HAP-1 (cell line): ENCODE data around the gene GLT1D1.

Experiments
- DNase-seq, 2 experiments: peaks; one replicate each; pipeline ENCODE4 v3.0.0-alpha.2; 2016 to 2020; ENCODE audit warnings: low spot score in 2 of 2
- H3K27me3 ChIP-seq: fragments of 250-450 bp; sonication (Bioruptor Pico); 2 replicates; pipeline ENCODE4 v1.5.1; 2020; ENCODE audit warnings: low read depth, mild to moderate bottlenecking, moderate library complexity
- H3K36me3 ChIP-seq: fragments of 250-450 bp; sonication (Bioruptor Pico); replicated peaks from 2 replicates; pipeline ENCODE4 v1.5.1; 2020; ENCODE audit warnings: mild to moderate bottlenecking
- H3K4me1 ChIP-seq: fragments of 250-450 bp; sonication (Bioruptor Pico); 2 replicates; pipeline ENCODE4 v1.5.1; 2020; ENCODE audit warnings: mild to moderate bottlenecking
- H3K4me3 ChIP-seq: fragments of 250-450 bp; sonication (Bioruptor Pico); 2 replicates; pipeline ENCODE4 v1.5.1; 2020; ENCODE audit warnings: mild to moderate bottlenecking, moderate library complexity
- H3K9me3 ChIP-seq: fragments of 250-450 bp; sonication (Bioruptor Pico); 2 replicates; pipeline ENCODE4 v1.5.1; 2020; ENCODE audit warnings: mild to moderate bottlenecking, moderate library complexity
- in situ Hi-C: fragments of 300-500 bp; cut with MboI; formaldehyde crosslinking; loops from 3 replicates; pipeline ENCODE4 v1.14.3; 2020; ENCODE audit warnings: low sequenced_read_pairs, inconsistent platforms, mixed read lengths

Gene GLT1D1

DNA sequence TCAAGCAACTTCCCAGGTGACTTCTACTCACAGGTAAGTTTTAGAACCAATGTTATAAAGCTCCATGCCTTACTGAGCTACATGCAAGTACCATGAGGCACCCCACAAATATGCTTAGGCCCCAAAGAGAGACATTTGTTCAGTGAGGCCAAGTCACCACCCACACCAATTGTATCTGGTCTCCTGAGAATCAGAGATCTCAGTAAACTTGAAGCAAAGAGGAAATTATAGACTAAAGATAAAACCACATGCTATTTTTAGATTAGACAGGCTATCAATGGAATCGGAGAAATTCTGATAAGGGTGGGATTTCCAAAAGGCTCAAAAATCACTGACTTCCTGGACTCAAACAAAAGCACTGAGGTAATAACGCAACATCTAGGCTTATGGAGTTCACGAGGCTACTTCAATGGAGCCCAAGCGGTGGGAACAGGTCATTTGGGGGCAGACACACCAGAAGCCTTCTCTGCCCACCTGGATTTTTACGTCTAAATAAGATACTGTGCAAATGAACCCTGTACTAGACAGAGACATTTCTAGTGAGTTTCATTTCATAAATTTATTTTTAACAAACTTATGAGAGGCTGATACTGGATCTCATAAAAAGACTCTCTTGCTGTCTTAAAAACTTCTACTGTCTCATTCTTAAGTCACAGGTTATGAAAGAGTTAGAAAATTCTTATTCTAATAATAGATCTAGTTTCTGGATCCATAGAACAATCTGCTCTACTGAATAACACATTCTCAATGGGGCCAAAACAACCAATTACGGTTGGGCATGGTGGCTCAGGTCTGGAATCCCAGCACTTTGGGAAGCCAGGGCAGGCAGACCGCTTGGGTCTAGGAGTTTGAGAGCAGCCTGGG, 37.3 kb upstream of the GLT1D1 start:
- no peak overlapping the region for H3K4me3 ChIP-seq
- H3K4me1 ChIP-seq: peaks cover 9% of the 10 kb centered on the region
- H3K27me3 ChIP-seq: no peaks in the 10 kb centered on the region
- no peak for DNase-seq
- in situ Hi-C loops: no loop called here
- H3K9me3 ChIP-seq: no peaks in the 10 kb centered on the region
- peaks cover 37% of the 10 kb centered on the region for H3K36me3 ChIP-seq

- Histone ChIP-seq H3K4me3 (no peak overlapping the region), H3K27me3 (no peaks in the 10 kb centered on the region), H3K36me3 (peaks cover 40% of the 10 kb centered on the region), H3K9me3 (no peaks in the 10 kb centered on the region), H3K4me1 (peaks cover 5% of the 10 kb centered on the region)
- in situ Hi-C loops: no loop called here
- no peak for DNase-seq
Observed at GRCh38 chr12:128816643-128816920, 36.7 kb upstream of the GLT1D1 start.

- H3K4me1 ChIP-seq: no peaks in the 10 kb centered on the region
- H3K36me3 ChIP-seq: peaks cover 40% of the 10 kb centered on the region
- H3K27me3 ChIP-seq: no peaks in the 10 kb centered on the region
- DNase-seq: no peak
- H3K4me3 ChIP-seq: no peak overlapping the region
- no peaks in the 10 kb centered on the region for H3K9me3 ChIP-seq
- in situ Hi-C loops: no loop called here
Observed at GRCh38 chr12:128817111-128818015, 35.9 kb upstream of the GLT1D1 start.

GRCh38 chr12:128818065-128819022, 34.9 kb upstream of the GLT1D1 start:
- in situ Hi-C loops: no loop called here
- Histone ChIP-seq H3K9me3 (no peaks in the 10 kb centered on the region), H3K4me1 (no peaks in the 10 kb centered on the region), H3K27me3 (no peaks in the 10 kb centered on the region), H3K4me3 (no peak overlapping the region), H3K36me3 (peaks cover 34% of the 10 kb centered on the region)
- DNase-seq: no peak

DNA sequence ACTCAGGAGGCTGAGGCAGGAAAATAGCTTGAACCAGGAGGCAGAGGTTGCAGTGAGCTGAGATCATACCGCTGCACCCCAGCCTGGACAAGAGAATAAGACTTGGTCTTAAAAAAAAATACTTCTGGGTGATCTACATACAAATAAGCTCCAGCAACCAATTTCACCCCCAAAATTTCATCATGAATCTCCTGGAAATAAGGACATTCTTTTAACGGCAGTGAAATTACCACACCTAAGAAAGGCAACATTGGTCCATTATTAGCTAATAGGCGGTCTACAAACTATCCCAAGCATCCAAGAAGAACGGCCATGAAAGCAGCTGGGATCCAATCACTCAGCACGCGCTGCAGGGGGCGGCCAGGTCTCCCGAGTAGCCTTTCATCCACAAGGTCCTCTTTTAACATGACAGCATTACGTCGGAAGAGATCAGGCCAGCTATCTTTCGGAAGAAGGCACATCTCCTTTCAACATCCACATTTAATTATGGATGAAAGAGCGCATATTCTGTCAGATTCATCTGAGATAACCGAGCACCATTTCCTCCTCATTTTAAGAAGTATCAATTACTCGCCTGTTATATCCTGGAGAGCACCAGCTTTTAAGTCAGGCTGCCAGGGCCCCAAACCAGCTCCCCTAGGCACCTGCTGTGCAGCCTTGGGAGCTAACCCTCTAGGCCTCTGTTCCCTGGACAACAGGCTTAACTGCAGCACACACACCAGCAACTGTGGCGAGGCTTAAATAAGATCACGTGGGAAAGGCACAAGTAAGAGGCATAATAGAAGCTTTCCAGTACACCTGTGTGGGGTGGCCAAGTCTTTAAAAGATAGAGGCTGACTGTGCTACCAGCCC, 33.8 kb upstream of the GLT1D1 start:
- H3K4me1 ChIP-seq: no peaks in the 10 kb centered on the region
- no peak for DNase-seq
- peaks cover 25% of the 10 kb centered on the region for H3K36me3 ChIP-seq
- in situ Hi-C loops: no loop called here
- H3K9me3 ChIP-seq: no peaks in the 10 kb centered on the region
- H3K27me3 ChIP-seq: no peaks in the 10 kb centered on the region
- H3K4me3 ChIP-seq: no peak overlapping the region

DNA sequence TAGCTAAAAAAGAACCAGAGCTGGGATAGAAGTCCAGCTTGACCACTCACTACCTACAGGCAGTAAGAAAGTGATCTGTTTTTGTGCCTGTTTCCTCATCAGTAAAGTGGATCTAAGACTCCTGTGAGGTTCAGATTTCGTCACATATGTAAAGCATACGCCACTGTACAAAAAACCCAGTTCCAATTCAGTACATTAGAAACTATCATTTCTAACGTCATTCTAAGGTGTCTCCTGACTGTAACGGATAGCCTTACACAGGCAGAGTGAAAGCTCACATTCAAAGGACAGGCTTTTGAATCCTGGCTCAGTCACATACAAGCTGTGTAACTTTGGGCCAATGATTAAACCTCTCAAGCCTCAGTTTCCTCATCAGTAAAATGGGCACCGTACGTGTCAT, 33.0 kb upstream of the GLT1D1 start:
- Histone ChIP-seq H3K4me1 (no peaks in the 10 kb centered on the region), H3K9me3 (no peaks in the 10 kb centered on the region), H3K27me3 (no peaks in the 10 kb centered on the region), H3K4me3 (no peak overlapping the region), H3K36me3 (peaks cover 18% of the 10 kb centered on the region)
- in situ Hi-C loops: no loop called here
- no peak for DNase-seq

DNA sequence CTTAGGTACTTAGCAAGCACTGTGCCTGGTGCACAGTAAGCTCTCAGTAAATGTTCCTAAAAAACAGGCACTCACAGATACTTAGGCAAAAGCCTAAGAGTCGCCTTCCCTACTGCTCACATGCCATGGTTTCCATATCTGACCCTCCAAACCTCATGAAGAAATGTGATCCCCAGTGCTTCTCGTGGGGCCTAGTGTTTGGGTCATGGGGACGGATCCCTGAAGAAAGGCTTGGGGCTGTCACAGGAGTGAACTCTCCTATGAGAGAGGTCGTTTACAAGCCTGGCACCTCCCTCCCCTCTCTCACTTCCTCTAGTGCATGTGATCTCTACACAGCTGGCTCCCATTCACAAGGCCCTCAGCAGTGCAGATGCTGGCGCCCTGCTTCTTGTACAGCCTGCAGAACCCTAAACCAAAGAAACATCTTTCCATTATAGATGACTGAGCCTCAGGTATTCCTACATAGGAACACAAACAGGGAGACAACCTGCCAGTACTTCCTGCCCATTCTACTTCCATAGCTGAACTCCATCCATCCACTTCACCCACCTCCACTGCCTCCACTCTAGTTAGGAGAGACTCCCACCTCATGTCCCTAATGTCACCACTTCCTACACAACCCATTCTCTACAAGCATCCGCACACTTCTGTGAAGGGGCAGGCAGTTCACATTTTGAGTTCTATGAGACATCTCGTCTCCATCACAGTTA, 32.4 kb upstream of the GLT1D1 start:
- no peaks in the 10 kb centered on the region for H3K27me3 ChIP-seq
- H3K9me3 ChIP-seq: no peaks in the 10 kb centered on the region
- H3K4me3 ChIP-seq: no peak overlapping the region
- H3K4me1 ChIP-seq: no peaks in the 10 kb centered on the region
- in situ Hi-C loops: no loop called here
- peaks cover 17% of the 10 kb centered on the region for H3K36me3 ChIP-seq
- DNase-seq: no peak

- DNase-seq: peak; percentile 8 to 48
- Histone ChIP-seq H3K36me3 (peaks cover 17% of the 10 kb centered on the region), H3K27me3 (no peaks in the 10 kb centered on the region), H3K4me1 (no peaks in the 10 kb centered on the region), H3K4me3 (peak overlapping the region; percentile 75), H3K9me3 (no peaks in the 10 kb centered on the region)
- in situ Hi-C loops: no loop called here
Observed at GRCh38 chr12:128823216-128823915, 29.9 kb upstream of the GLT1D1 start.

- H3K27me3 ChIP-seq: no peaks in the 10 kb centered on the region
- in situ Hi-C loops: no loop called here
Observed at GRCh38 chr12:128823916-128824839, 29.1 kb upstream of the GLT1D1 start, which contains the start of gene SLC15A4. Gene SLC15A4, minus strand, starts transcription at chr12:128823958. Its CDS starts 15 bp downstream, at chr12:128823943.

GRCh38 chr12:128825835-128826234, 27.4 kb upstream of the GLT1D1 start:
- DNase-seq: no peak
- Histone ChIP-seq H3K9me3 (no peaks in the 10 kb centered on the region), H3K27me3 (no peaks in the 10 kb centered on the region), H3K36me3 (peaks cover 5% of the 10 kb centered on the region), H3K4me3 (no peak overlapping the region), H3K4me1 (no peaks in the 10 kb centered on the region)
- in situ Hi-C loops: no loop called here

More at GRCh38 chr12:128823916-128824839, 29.1 kb upstream of the GLT1D1 start, which contains the start of gene SLC15A4:
- peak within 1 kb of the TSS; percentile 75 for H3K4me3 ChIP-seq
- H3K36me3 ChIP-seq: peaks cover 17% of the 10 kb centered on the region
- no peaks in the 10 kb centered on the region for H3K9me3 ChIP-seq
- DNase-seq: peak; percentile 89 to 96
- no peaks in the 10 kb centered on the region for H3K4me1 ChIP-seq

DNA sequence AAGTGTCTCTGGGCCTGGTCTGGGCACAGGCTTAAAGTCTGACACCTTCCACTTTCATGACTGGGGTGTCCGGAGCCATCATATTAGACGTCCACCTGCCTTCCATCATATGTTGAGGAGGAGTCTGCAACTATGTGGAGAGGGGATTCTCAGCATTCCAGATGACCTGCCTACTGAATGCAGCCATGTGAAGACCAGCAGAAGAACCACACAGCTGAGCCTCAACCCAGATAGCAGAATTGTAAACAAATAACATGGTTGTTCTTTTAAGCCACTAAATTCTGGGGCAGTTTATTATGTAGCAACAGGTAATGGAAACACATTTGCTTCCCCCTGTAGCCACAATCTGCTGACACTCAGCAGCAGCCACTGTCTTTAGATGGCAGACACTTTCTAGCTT, 25.6 kb upstream of the GLT1D1 start:
- in situ Hi-C loops: no loop called here
- H3K4me1 ChIP-seq: no peaks in the 10 kb centered on the region

More for the DNA sequence above, 25.6 kb upstream of the GLT1D1 start:
- Histone ChIP-seq H3K36me3 (no peaks in the 10 kb centered on the region), H3K9me3 (no peaks in the 10 kb centered on the region), H3K27me3 (no peaks in the 10 kb centered on the region), H3K4me3 (no peak overlapping the region)
- DNase-seq: no peak
